CD14-positive monocyte (primary cell): ENCODE results near the gene SESN3. TPM values are rescaled to one million over a fixed set of nuclear protein-coding genes. Genes with fewer than 3 reads are reported as not detected.
A peak's percentile ranks its signal among the peaks of the same experiment; 100 is the strongest.

Experiments
- DNase-seq, 3 donors: peaks; one replicate each; pipeline ENCODE4 v3.0.0-alpha.2; 2011 to 2022
- H2AFZ ChIP-seq: 2 replicates; pipeline ENCODE4 v1.6.0; 2012; ENCODE audit warnings: mild to moderate bottlenecking, low read depth, low read length, inconsistent platforms; ENCODE audit not compliant: insufficient read depth, poor library complexity, severe bottlenecking
- H3K27ac ChIP-seq, 2 donors: 1 replicate in 1 of 2; 2 replicates in 1 of 2; pipeline ENCODE4 v1.5.1; 2012 to 2013; ENCODE audit warnings: low read length in 2 of 2, control low read depth in 1 of 2, inconsistent platforms in 1 of 2, low read depth in 1 of 2, mild to moderate bottlenecking in 1 of 2
- H3K27me3 ChIP-seq, 2 donors: one replicate each; pipeline versions ENCODE4 v1.6.0 to v1.6.1; 2011 to 2013; ENCODE audit warnings: low read length in 2 of 2; ENCODE audit not compliant: control insufficient read depth in 2 of 2, insufficient read depth in 2 of 2
- H3K36me3 ChIP-seq, 2 donors: replicated peaks in 1 of 2; 1 replicate in 1 of 2; 2 replicates in 1 of 2; pipeline versions ENCODE4 v1.5.1 to v1.6.1; 2012 to 2013; ENCODE audit warnings: low read length in 2 of 2, control low read depth in 1 of 2, inconsistent platforms in 1 of 2, mild to moderate bottlenecking in 1 of 2; ENCODE audit not compliant: insufficient read depth in 2 of 2, control insufficient read depth in 1 of 2
- H3K4me1 ChIP-seq, 2 donors: 1 replicate in 1 of 2; 2 replicates in 1 of 2; pipeline versions ENCODE4 v1.5.1 to v1.6.1; 2012 to 2013; ENCODE audit warnings: low read length in 2 of 2, control low read depth in 1 of 2, inconsistent platforms in 1 of 2, mild to moderate bottlenecking in 1 of 2, moderate library complexity in 1 of 2; ENCODE audit not compliant: insufficient read depth in 2 of 2, control insufficient read depth in 1 of 2
- H3K4me2 ChIP-seq: replicated peaks from 2 replicates; pipeline ENCODE3; 2012; ENCODE audit warnings: low read length, moderate library complexity, mild to moderate bottlenecking; ENCODE audit not compliant: poor library complexity, severe bottlenecking; ENCODE audit errors: extremely low read depth
- H3K4me3 ChIP-seq, 3 experiments: fragments of 200-600 bp in 1 of 3; sonication (generic) in 1 of 3; replicated peaks in 1 of 3; 1 replicate in 2 of 3; 2 replicates in 1 of 3; pipeline ENCODE4 v1.5.1; 2011 to 2013; ENCODE audit warnings: low read length in 3 of 3, mild to moderate bottlenecking in 3 of 3, control low read depth in 2 of 3, low read depth in 2 of 3, inconsistent platforms in 1 of 3, moderate library complexity in 1 of 3
- H3K79me2 ChIP-seq: 2 replicates; pipeline ENCODE4 v1.6.0; 2012; ENCODE audit warnings: mild to moderate bottlenecking, control low read depth, inconsistent platforms, low read length, moderate library complexity; ENCODE audit not compliant: insufficient read depth
- H3K9ac ChIP-seq: 2 replicates; pipeline ENCODE4 v1.6.0; 2017; ENCODE audit warnings: low read length, mild to moderate bottlenecking; ENCODE audit not compliant: insufficient read depth, poor library complexity, severe bottlenecking
- H3K9me3 ChIP-seq, 2 donors: replicated peaks in 1 of 2; 1 replicate in 1 of 2; 2 replicates in 1 of 2; pipeline versions ENCODE4 v1.5.1 to v1.6.1; 2012 to 2013; ENCODE audit warnings: low read length in 2 of 2, control low read depth in 1 of 2; ENCODE audit not compliant: control insufficient read depth in 1 of 2, insufficient read depth in 1 of 2
- H4K20me1 ChIP-seq: 2 replicates; pipeline ENCODE4 v1.6.0; 2012; ENCODE audit warnings: mild to moderate bottlenecking, low read length, control low read depth, moderate library complexity; ENCODE audit not compliant: insufficient read depth
- H3K27ac Mint-ChIP-seq, 7 donors: one replicate each; pipeline ENCODE4 v1.8.0; 2020; ENCODE audit warnings: mild to moderate bottlenecking in 7 of 7, mixed read lengths in 7 of 7, moderate library complexity in 6 of 7, inconsistent platforms in 2 of 7
- H3K27me3 Mint-ChIP-seq, 3 donors: one replicate each; pipeline ENCODE4 v1.8.0; 2021 to 2022; ENCODE audit warnings: low read depth in 3 of 3, mild to moderate bottlenecking in 3 of 3, mixed read lengths in 3 of 3, moderate library complexity in 3 of 3, inconsistent platforms in 1 of 3
- H3K36me3 Mint-ChIP-seq, 2 donors: one replicate each; pipeline ENCODE4 v1.8.0; 2020; ENCODE audit warnings: mixed read lengths in 2 of 2, inconsistent platforms in 1 of 2, mild to moderate bottlenecking in 1 of 2
- H3K4me1 Mint-ChIP-seq: one replicate; pipeline ENCODE4 v1.8.0; 2020; ENCODE audit warnings: mild to moderate bottlenecking, mixed read lengths
- H3K4me3 Mint-ChIP-seq, 2 donors: one replicate each; pipeline ENCODE4 v1.8.0; 2020; ENCODE audit warnings: mild to moderate bottlenecking in 2 of 2, mixed read lengths in 2 of 2, moderate library complexity in 1 of 2
- H3K9me3 Mint-ChIP-seq, 7 donors: one replicate each; pipeline ENCODE4 v1.8.0; 2020 to 2022; ENCODE audit warnings: mixed read lengths in 7 of 7, mild to moderate bottlenecking in 6 of 7, moderate library complexity in 6 of 7, inconsistent platforms in 2 of 7
- CTCF ChIP-seq: fragments of 200-600 bp; IDR thresholded peaks from one replicate; pipeline ENCODE4 v1.8.0; 2022; ENCODE audit warnings: antibody characterized with exemption, mild to moderate bottlenecking
- WGBS: methylation state at CpG from one replicate; pipeline ENCODE4 v1.1.5; 2013; ENCODE audit warnings: missing lambda C conversion rate; ENCODE audit not compliant: insufficient coverage; 5-methylcytosine and 5-hydroxymethylcytosine counted together
- intact Hi-C, 2 donors: fragments of 100-400 bp; cut with micrococcal nuclease; formaldehyde crosslinking; loops; one replicate each; pipeline versions ENCODE4 v1.15.0 to v1.15.1; 2023
- polyA plus RNA-seq, 3 donors: library from polyadenylated mRNA; depleted of rRNA in 1 of 3; unstranded in 2 of 3; stranded (reverse) in 1 of 3; fragments of 300-500 nt in 2 of 3; fragments of >200 nt in 1 of 3; fragmentation: Illumina TruSeq in 2 of 3; gene quantifications; 1 replicate in 2 of 3; 2 replicates in 1 of 3; pipeline ENCODE4 v1.2.3, GENCODE V29; 2012 to 2021

Gene SESN3
- polyA plus RNA-seq, 3 donors = 1.1 to 7.4 (median 1.4) TPM

DNA sequence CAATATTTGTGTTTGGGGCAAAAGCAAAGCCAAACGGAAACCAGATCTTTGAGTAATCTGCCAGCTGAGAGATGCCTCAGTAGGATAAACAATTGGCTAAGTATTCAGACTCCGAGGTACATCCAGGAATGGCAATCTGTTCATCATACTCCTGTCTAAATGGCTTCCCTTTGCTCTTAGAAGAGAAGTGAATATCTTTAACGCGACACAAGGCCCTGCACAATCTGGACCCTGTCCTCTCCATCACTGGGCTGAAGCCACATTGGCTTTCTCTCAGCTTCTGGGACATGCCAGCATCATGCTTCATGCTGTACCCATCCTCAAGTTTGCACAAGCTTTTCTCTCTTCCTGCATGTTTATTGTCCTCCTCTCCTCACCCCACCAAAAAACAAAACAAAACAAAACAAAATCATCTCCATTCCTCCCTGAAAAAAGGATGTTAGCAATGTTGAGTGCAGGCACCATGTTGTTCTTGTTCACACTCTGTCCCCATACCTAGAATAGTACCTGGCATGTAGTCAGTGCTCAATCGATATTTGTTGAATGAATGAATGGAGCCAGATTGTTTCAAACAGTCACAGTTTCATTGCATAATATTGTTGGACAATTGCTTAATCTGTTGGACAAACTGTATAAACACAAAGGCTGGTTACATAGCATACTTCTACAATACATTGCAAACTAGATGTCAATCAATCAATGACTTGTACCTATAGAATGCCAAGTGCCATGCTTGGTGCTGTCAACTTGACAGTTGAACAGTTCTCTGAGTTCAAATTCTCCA lies 38.2 kb upstream of the SESN3 start:
- Histone ChIP-seq H3K79me2 (no peaks in the 10 kb centered on the region), H3K27me3 (no peaks in the 10 kb centered on the region), H4K20me1 (no peaks in the 10 kb centered on the region), H3K4me3 (no peak overlapping the region), H3K9me3 (peaks cover 0 to under 1% of the 10 kb centered on the region in 2 donors), H3K36me3 (no peaks in the 10 kb centered on the region), H3K9ac (no peak overlapping the region), H3K27ac (peak overlapping the region in 1 of 2 donors; percentile 55), H3K4me2 (no peak overlapping the region), H2AFZ (peak overlapping the region; percentile 15), H3K4me1 (peaks cover 31 to 34% of the 10 kb centered on the region in 2 donors)
- H3K4me3 Mint-ChIP-seq = no peak overlapping the region
- peaks cover 23% of the 10 kb centered on the region for H3K4me1 Mint-ChIP-seq
- TF ChIP-seq CTCF = no peak
- 93% methylated on average over 3 of the region's 5 CpGs for WGBS
- H3K36me3 Mint-ChIP-seq = no peaks in the 10 kb centered on the region
- H3K27me3 Mint-ChIP-seq = peaks cover 0 to 2% (median 0%) of the 10 kb centered on the region in 3 donors
- no peak for DNase-seq
- H3K27ac Mint-ChIP-seq = no peak overlapping the region
- intact Hi-C loops = no loop called here
- peaks cover 0 to 5% (median 0%) of the 10 kb centered on the region in 7 donors for H3K9me3 Mint-ChIP-seq

GRCh38 chr11:95268391-95268790 lies 37.4 kb upstream of the SESN3 start:
- Histone ChIP-seq H3K9me3 (no peaks in the 10 kb centered on the region), H4K20me1 (no peaks in the 10 kb centered on the region), H3K4me2 (no peak overlapping the region), H3K4me3 (no peak overlapping the region), H3K27ac (peak overlapping the region in 1 of 2 donors; percentile 55), H2AFZ (peak overlapping the region; percentile 0), H3K9ac (no peak overlapping the region), H3K36me3 (no peaks in the 10 kb centered on the region), H3K27me3 (no peaks in the 10 kb centered on the region), H3K79me2 (no peaks in the 10 kb centered on the region), H3K4me1 (peaks cover 34 to 38% of the 10 kb centered on the region in 2 donors)
- TF ChIP-seq CTCF = no peak
- no peak for DNase-seq
- Mint-ChIP-seq H3K36me3 (no peaks in the 10 kb centered on the region), H3K4me1 (peaks cover 28% of the 10 kb centered on the region), H3K27ac (peak overlapping the region; percentile 13 to 89 (median 72)), H3K9me3 (peaks cover 0 to 3% (median 0%) of the 10 kb centered on the region in 7 donors), H3K4me3 (no peak overlapping the region), H3K27me3 (peaks cover 0 to 2% (median 0%) of the 10 kb centered on the region in 3 donors)
- WGBS = no CpG with 5 or more reads among the region's 1 CpG
- intact Hi-C loops = no loop called here
